H1 (cell line): ENCODE data around the gene MED28. TPM values are rescaled to one million over a fixed set of nuclear protein-coding genes. Genes with fewer than 3 reads are reported as not detected.

Experiments used
- CTCF ChIA-PET: fragments of 300-600 bp; sonication (Branson Sonifier 250); formaldehyde crosslinking; loops from one replicate; lab custom pipeline; 2021; ENCODE audit not compliant: partially characterized antibody; lab: Charles Lee
- POLR2A ChIA-PET: fragments of 300-600 bp; sonication (Branson Sonifier 250); formaldehyde crosslinking; loops from one replicate; lab custom pipeline; 2021; ENCODE audit warnings: inconsistent platforms; ENCODE audit not compliant: partially characterized antibody; lab: Charles Lee
- DNase-seq, 2 experiments: peaks; one replicate each; pipeline versions ENCODE4 v3.0.0 to v3.0.0-alpha.2; 2010 to 2022; ENCODE audit warnings: low spot score in 2 of 2, low read depth in 1 of 2, mixed read lengths in 1 of 2
- FAIRE-seq: peaks from 2 replicates; lab custom pipeline; 2011; peaks lifted over from hg19 to GRCh38; lab: Jason Lieb, UNC
- H2AFZ ChIP-seq: 2 replicates; pipeline ENCODE4 v1.8.1; 2012; ENCODE audit warnings: low read length, inconsistent platforms
- H2AK5ac ChIP-seq: 2 replicates; pipeline ENCODE4 v1.6.1; 2013; ENCODE audit warnings: low read depth, low read length
- H2BK120ac ChIP-seq: replicated peaks from 2 replicates; pipeline ENCODE3; 2013; ENCODE audit warnings: low read depth, low read length, inconsistent platforms
- H2BK12ac ChIP-seq: 2 replicates; pipeline ENCODE4 v1.6.1; 2013; ENCODE audit warnings: low read depth, low read length
- H2BK15ac ChIP-seq: 2 replicates; pipeline ENCODE4 v1.6.1; 2013; ENCODE audit warnings: low read length
- H2BK20ac ChIP-seq: 2 replicates; pipeline ENCODE4 v1.6.1; 2013; ENCODE audit warnings: low read length
- H2BK5ac ChIP-seq: 2 replicates; pipeline ENCODE4 v1.6.1; 2013; ENCODE audit warnings: low read depth, low read length
- H3K14ac ChIP-seq: 2 replicates; pipeline ENCODE4 v1.6.1; 2013; ENCODE audit warnings: inconsistent platforms; ENCODE audit not compliant: insufficient read length
- H3K18ac ChIP-seq: 2 replicates; pipeline ENCODE4 v1.6.1; 2013; ENCODE audit warnings: low read length; ENCODE audit errors: extremely low read depth
- H3K23ac ChIP-seq: 2 replicates; pipeline ENCODE4 v1.6.1; 2013; ENCODE audit warnings: inconsistent platforms; ENCODE audit not compliant: insufficient read length
- H3K23me2 ChIP-seq: 2 replicates; pipeline ENCODE4 v1.6.1; 2013; ENCODE audit warnings: low read depth, low read length
- H3K27ac ChIP-seq: 2 replicates; pipeline ENCODE4 v1.6.1; 2011; ENCODE audit warnings: low read depth, low read length, inconsistent platforms
- H3K27me3 ChIP-seq, 4 experiments: replicated peaks in 1 of 4; 1 replicate in 1 of 4; 2 replicates in 3 of 4; pipeline versions ENCODE4 v1.6.1 to v1.8.1; 2011 to 2013; ENCODE audit warnings: low read length in 3 of 4, mild to moderate bottlenecking in 3 of 4, inconsistent platforms in 2 of 4, mixed read lengths in 2 of 4, moderate library complexity in 1 of 4; ENCODE audit not compliant: control insufficient read depth in 3 of 4, insufficient read depth in 3 of 4; ENCODE audit errors: extremely low read depth in 1 of 4
- H3K36me3 ChIP-seq, 4 experiments: 2 replicates each; pipeline versions ENCODE4 v1.6.1 to v1.8.1; 2011 to 2013; ENCODE audit warnings: mild to moderate bottlenecking in 4 of 4, low read length in 3 of 4, moderate library complexity in 2 of 4, control low read depth in 1 of 4, inconsistent platforms in 1 of 4; ENCODE audit not compliant: insufficient read depth in 4 of 4, control insufficient read depth in 2 of 4
- H3K4ac ChIP-seq: replicated peaks from 2 replicates; pipeline ENCODE3; 2013; ENCODE audit warnings: low read length, low read depth, mixed read lengths, inconsistent platforms; ENCODE audit not compliant: insufficient read length
- H3K4me1 ChIP-seq, 4 experiments: replicated peaks in 1 of 4; 1 replicate in 1 of 4; 2 replicates in 3 of 4; pipeline versions ENCODE4 v1.6.1 to v1.8.1; 2011 to 2013; ENCODE audit warnings: low read length in 3 of 4, inconsistent platforms in 2 of 4, mixed read lengths in 1 of 4; ENCODE audit not compliant: insufficient read depth in 4 of 4, control insufficient read depth in 3 of 4
- H3K4me2 ChIP-seq, 2 experiments: 2 replicates each; pipeline versions ENCODE4 v1.6.1 to v1.8.1; 2011 to 2013; ENCODE audit warnings: low read depth in 2 of 2, low read length in 2 of 2, control low read depth in 1 of 2, inconsistent platforms in 1 of 2, mild to moderate bottlenecking in 1 of 2; ENCODE audit not compliant: insufficient read depth in 1 of 2
- H3K4me3 ChIP-seq, 4 experiments: fragments of 200-600, 300-600 bp in 1 of 4; sonication (generic), shearing (Covaris generic), sonication (Bioruptor Twin) in 1 of 4; 2 replicates each; pipeline versions ENCODE4 v1.5.1 to v1.8.1; 2011 to 2016; ENCODE audit warnings: low read length in 4 of 4, low read depth in 3 of 4, control low read depth in 2 of 4, inconsistent platforms in 2 of 4, mild to moderate bottlenecking in 2 of 4, mixed read lengths in 1 of 4, moderate library complexity in 1 of 4; ENCODE audit not compliant: insufficient read depth in 2 of 4; ENCODE audit errors: extremely low read depth in 1 of 4
- H3K56ac ChIP-seq: replicated peaks from 2 replicates; pipeline ENCODE3; 2013; ENCODE audit warnings: low read depth, mild to moderate bottlenecking, mixed read lengths, low read length, inconsistent platforms; ENCODE audit not compliant: insufficient read length
- H3K79me1 ChIP-seq: 2 replicates; pipeline ENCODE4 v1.6.1; 2013; ENCODE audit warnings: low read depth, low read length, control low read depth
- H3K79me2 ChIP-seq, 2 experiments: 2 replicates each; pipeline versions ENCODE4 v1.6.1 to v1.8.1; 2012 to 2013; ENCODE audit warnings: low read length in 2 of 2, mild to moderate bottlenecking in 2 of 2, inconsistent platforms in 1 of 2; ENCODE audit not compliant: insufficient read depth in 2 of 2, control insufficient read depth in 1 of 2
- H3K9ac ChIP-seq, 4 experiments: replicated peaks in 1 of 4; 1 replicate in 1 of 4; 2 replicates in 3 of 4; pipeline versions ENCODE4 v1.6.1 to v1.8.1; 2011 to 2013; ENCODE audit warnings: low read depth in 3 of 4, low read length in 3 of 4, control low read depth in 2 of 4, mild to moderate bottlenecking in 2 of 4, moderate library complexity in 2 of 4, inconsistent platforms in 1 of 4; ENCODE audit errors: extremely low read depth in 1 of 4
- H3K9me3 ChIP-seq, 2 experiments: 2 replicates each; pipeline versions ENCODE4 v1.6.1 to v1.8.1; 2012 to 2013; ENCODE audit warnings: mild to moderate bottlenecking in 2 of 2, moderate library complexity in 2 of 2, control low read depth in 1 of 2, inconsistent platforms in 1 of 2, low read depth in 1 of 2, low read length in 1 of 2, mixed read lengths in 1 of 2; ENCODE audit not compliant: insufficient read depth in 2 of 2
- H4K20me1 ChIP-seq, 2 experiments: replicated peaks in 1 of 2; 2 replicates each; pipeline versions ENCODE3 to v1.8.1; 2011 to 2013; ENCODE audit warnings: inconsistent platforms in 2 of 2, low read length in 2 of 2, mild to moderate bottlenecking in 1 of 2; ENCODE audit not compliant: insufficient read depth in 2 of 2, control insufficient read depth in 1 of 2
- H4K5ac ChIP-seq: 2 replicates; pipeline ENCODE4 v1.6.1; 2013; ENCODE audit warnings: low read length, low read depth, mixed read lengths, inconsistent platforms; ENCODE audit not compliant: insufficient read length
- H4K8ac ChIP-seq: 2 replicates; pipeline ENCODE4 v1.8.0; 2013; ENCODE audit warnings: mild to moderate bottlenecking, moderate library complexity, low read length, inconsistent platforms; ENCODE audit not compliant: insufficient read depth; ENCODE audit errors: extremely low read depth
- H4K91ac ChIP-seq: replicated peaks from 2 replicates; pipeline ENCODE3; 2013; ENCODE audit warnings: low read length, mixed read lengths, inconsistent platforms; ENCODE audit not compliant: insufficient read length
- BCL11A ChIP-seq, 2 experiments: IDR thresholded peaks; one replicate each; pipeline ENCODE4 v1.6.1; 2011; ENCODE audit warnings: low read depth in 2 of 2, low read length in 2 of 2, mild to moderate bottlenecking in 2 of 2
- BRCA1 ChIP-seq: IDR thresholded peaks from 2 replicates; pipeline ENCODE4 v1.6.1; 2012; ENCODE audit warnings: low read depth, low read length, improper control_type of control experiment
- CHD2 ChIP-seq: IDR thresholded peaks from 2 replicates; pipeline ENCODE4 v1.6.1; 2012; ENCODE audit warnings: low read length, improper control_type of control experiment
- GTF2F1 ChIP-seq: IDR thresholded peaks from 2 replicates; pipeline ENCODE4 v1.6.1; 2012; ENCODE audit warnings: low read depth, low read length, improper control_type of control experiment, borderline replicate concordance
- JUND ChIP-seq: IDR thresholded peaks from 2 replicates; pipeline ENCODE4 v1.6.1; 2011; ENCODE audit warnings: mild to moderate bottlenecking, improper control_type of control experiment, low read length
- NRF1 ChIP-seq: IDR thresholded peaks from 2 replicates; pipeline ENCODE4 v1.6.1; 2011; ENCODE audit warnings: mild to moderate bottlenecking, low read depth, low read length, improper control_type of control experiment
- RBBP5 ChIP-seq: IDR thresholded peaks from 2 replicates; pipeline ENCODE4 v1.7.1; 2012; ENCODE audit warnings: low read depth, mild to moderate bottlenecking, inconsistent platforms, low read length, moderate library complexity, borderline replicate concordance
- RFX5 ChIP-seq: IDR thresholded peaks from 2 replicates; pipeline ENCODE4 v1.6.1; 2011; ENCODE audit warnings: low read depth, low read length, improper control_type of control experiment, borderline replicate concordance
- TEAD4 ChIP-seq: IDR thresholded peaks from 2 replicates; pipeline ENCODE4 v1.6.1; 2012; ENCODE audit warnings: low read depth, low read length, inconsistent platforms, mixed read lengths
- WGBS, 2 experiments: shearing (Covaris generic) in 1 of 2; methylation state at CpG; one replicate each; pipeline versions ENCODE4 v1.1.6 to v1.1.7; 2013 to 2015; ENCODE audit warnings: low lambda C conversion rate in 2 of 2, mixed read lengths in 2 of 2, inconsistent platforms in 1 of 2, low coverage in 1 of 2, missing lambda C conversion rate in 1 of 2; ENCODE audit not compliant: insufficient replicate concordance in 2 of 2, insufficient coverage in 1 of 2, insufficient read length in 1 of 2; ENCODE audit errors: extremely low coverage in 1 of 2, missing lambda C conversion rate in 1 of 2; 5-methylcytosine and 5-hydroxymethylcytosine counted together
- polyA plus RNA-seq, 7 experiments: library from polyadenylated mRNA; depleted of rRNA in 3 of 7; stranded (reverse) in 5 of 7; unstranded in 2 of 7; fragments of >200 nt in 5 of 7; fragments of 200-250 nt in 2 of 7; gene quantifications; 1 replicate in 5 of 7; 2 replicates in 1 of 7; 4 replicates in 1 of 7; pipeline versions ENCODE4 v1.2.1 to v1.2.3, GENCODE V29; 2011 to 2013; ENCODE audit warnings: missing spikeins in 2 of 7, mixed read lengths in 2 of 7
- total RNA-seq: library from RNA; stranded (reverse); fragmentation: NEBNext Ultra II Directional; extraction: Animal tissue kit (Norgen Biotek cat#: 25700); gene quantifications from 2 replicates; pipeline ENCODE4 v1.2.1, GENCODE V29; 2021
- TF ChIP-seq, protein P1 (sequence below): IDR thresholded peaks from 2 replicates; pipeline ENCODE4 v1.6.1; 2011; ENCODE audit warnings: low read length, improper control_type of control experiment

The MED28 gene
- total and polyA plus RNA-seq, 2 of the 8 experiments (the other 6 are each of a cell fraction or from before 2014, with no cell fraction given): 24.0 to 87.1 TPM

- H4K5ac ChIP-seq: no peak overlapping the region
- no peak overlapping the region for H3K4ac ChIP-seq
- CTCF ChIA-PET: interaction anchor here (0.9 to 1.6 kb wide), 2 partner anchors 18 to 110 kb away, joined by 3 to 4 read pairs; no protein-coding TSS in a partner anchor
- H2BK20ac ChIP-seq: no peak overlapping the region
- no peak overlapping the region for H3K4me3 ChIP-seq
- no peaks in the 10 kb centered on the region for H3K79me1 ChIP-seq
- no peak overlapping the region for H3K9ac ChIP-seq
- 72% methylated on average over 7 of the region's 8 CpGs; no CpG with 5 or more reads in 1 of the 2 experiments for WGBS, 2 experiments
- H3K9me3 ChIP-seq: no peaks in the 10 kb centered on the region
- DNase-seq (no peak), FAIRE-seq (no peak)
- H3K4me1 ChIP-seq: no peaks in the 10 kb centered on the region; a peak in 1 of 7 replicates
- H3K36me3 ChIP-seq: no peaks in the 10 kb centered on the region
- H3K4me2 ChIP-seq: no peak overlapping the region
- H3K27me3 ChIP-seq: no peaks in the 10 kb centered on the region; a peak in 1 of 7 replicates
- no peaks in the 10 kb centered on the region; the same call in 1 of the 2 replicates for H3K23me2 ChIP-seq
- no peak overlapping the region for H3K56ac ChIP-seq
- no peak overlapping the region for H2BK15ac ChIP-seq
- no peak overlapping the region for H2AK5ac ChIP-seq
- H2BK120ac ChIP-seq: no peak overlapping the region
- no peak overlapping the region for H2AFZ ChIP-seq
- no peaks in the 10 kb centered on the region for H3K79me2 ChIP-seq
- no peak overlapping the region for H4K91ac ChIP-seq
- no peak overlapping the region for H3K14ac ChIP-seq
- H2BK5ac ChIP-seq: no peak overlapping the region
- H3K18ac ChIP-seq: no peak overlapping the region
- H4K20me1 ChIP-seq: peaks cover 0 to 2% of the 10 kb centered on the region in 2 experiments
- POLR2A ChIA-PET: no interaction called here
- TF ChIP-seq JUND: no peak
- no peak for TF ChIP-seq BCL11A (IDR thresholded peaks at IDR 0.05; ENCODE audit: low read depth in 2 of 2, low read length in 2 of 2)
- no peak for TF ChIP-seq NRF1
- TF ChIP-seq RBBP5: no peak
- no peak for TF ChIP-seq TEAD4
- TF ChIP-seq RFX5: no peak
- TF ChIP-seq CHD2: no peak
- TF ChIP-seq GTF2F1: no peak
- TF ChIP-seq, protein P1, sequence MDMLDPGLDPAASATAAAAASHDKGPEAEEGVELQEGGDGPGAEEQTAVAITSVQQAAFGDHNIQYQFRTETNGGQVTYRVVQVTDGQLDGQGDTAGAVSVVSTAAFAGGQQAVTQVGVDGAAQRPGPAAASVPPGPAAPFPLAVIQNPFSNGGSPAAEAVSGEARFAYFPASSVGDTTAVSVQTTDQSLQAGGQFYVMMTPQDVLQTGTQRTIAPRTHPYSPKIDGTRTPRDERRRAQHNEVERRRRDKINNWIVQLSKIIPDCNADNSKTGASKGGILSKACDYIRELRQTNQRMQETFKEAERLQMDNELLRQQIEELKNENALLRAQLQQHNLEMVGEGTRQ: no peak
- no peak for TF ChIP-seq BRCA1
- no peak overlapping the region for H4K8ac ChIP-seq
- no peak overlapping the region for H2BK12ac ChIP-seq
- H3K23ac ChIP-seq: no peak overlapping the region
- no peak overlapping the region for H3K27ac ChIP-seq
These were observed 40.3 kb downstream of the MED28 start for GRCh38 chr4:17654701-17655100.
